Breast epithelium (tissue), 4 donors: Measurements from ENCODE around the gene KCTD2. TPM values are rescaled to one million over a fixed set of nuclear protein-coding genes. Genes with fewer than 3 reads are reported as not detected.

Source experiments
- DNase-seq, 2 donors: peaks; one replicate each; pipeline ENCODE4 v3.0.0-alpha.2; 2019; ENCODE audit warnings: low spot score in 2 of 2
- H3K27ac ChIP-seq, 2 donors: fragments of 200-600 bp; sonication (generic) in 1 of 2; one replicate each; pipeline ENCODE4 v1.5.1; 2016 to 2019; ENCODE audit warnings: mild to moderate bottlenecking in 1 of 2
- H3K27me3 ChIP-seq, 2 donors: fragments of 200-600 bp; sonication (generic) in 1 of 2; one replicate each; pipeline versions ENCODE4 v1.5.1 to v1.6.0; 2017 to 2019; ENCODE audit warnings: control low read depth in 1 of 2, mild to moderate bottlenecking in 1 of 2
- H3K36me3 ChIP-seq: fragments of 200-600 bp; one replicate; pipeline ENCODE4 v1.5.1; 2019
- H3K4me1 ChIP-seq, 2 donors: fragments of 200-600 bp; sonication (generic); one replicate each; pipeline ENCODE4 v1.5.1; 2016 to 2019; ENCODE audit warnings: control low read depth in 1 of 2
- H3K4me3 ChIP-seq, 3 donors: fragments of 200-600 bp; sonication (generic); 1 replicate in 2 of 3; 2 replicates in 1 of 3; pipeline ENCODE4 v1.5.1; 2016 to 2019; ENCODE audit warnings: mild to moderate bottlenecking in 3 of 3, moderate library complexity in 2 of 3
- H3K9me3 ChIP-seq, 2 donors: fragments of 200-600 bp; sonication (generic) in 1 of 2; one replicate each; pipeline ENCODE4 v1.5.1; 2016 to 2019; ENCODE audit warnings: control low read depth in 1 of 2
- POLR2A ChIP-seq: fragments of 450-650 bp; IDR thresholded peaks from one replicate; pipeline ENCODE4 v1.6.1; 2016; ENCODE audit warnings: antibody characterized with exemption, mild to moderate bottlenecking, moderate library complexity
- POLR2AphosphoS5 ChIP-seq, 3 donors: sonication (generic); formaldehyde crosslinking; IDR thresholded peaks; one replicate each; pipeline ENCODE4 v1.6.1; 2017; ENCODE audit warnings: antibody characterized with exemption in 3 of 3
- intact Hi-C: fragments of 100-400 bp; cut with DNase I; formaldehyde crosslinking; loops from one replicate; pipeline ENCODE4 v1.15.1; 2023; ENCODE audit warnings: low total_unique reads
- total RNA-seq, 3 donors: library from RNA; depleted of rRNA; stranded (reverse); fragments of >200 nt; gene quantifications; one replicate each; pipeline ENCODE4 v1.1.0, GENCODE V29; 2016
- TF ChIP-seq, protein P1 (sequence below), 3 donors: fragments of 450-650 bp; IDR thresholded peaks; one replicate each; pipeline ENCODE4 v1.5.1; 2016 to 2017; ENCODE audit warnings: antibody characterized with exemption in 3 of 3, mild to moderate bottlenecking in 3 of 3, moderate library complexity in 3 of 3

KCTD2 gene
- total RNA-seq, 3 donors from 2014 or later: 23.5 to 28.4 (median 24.6) TPM

DNA sequence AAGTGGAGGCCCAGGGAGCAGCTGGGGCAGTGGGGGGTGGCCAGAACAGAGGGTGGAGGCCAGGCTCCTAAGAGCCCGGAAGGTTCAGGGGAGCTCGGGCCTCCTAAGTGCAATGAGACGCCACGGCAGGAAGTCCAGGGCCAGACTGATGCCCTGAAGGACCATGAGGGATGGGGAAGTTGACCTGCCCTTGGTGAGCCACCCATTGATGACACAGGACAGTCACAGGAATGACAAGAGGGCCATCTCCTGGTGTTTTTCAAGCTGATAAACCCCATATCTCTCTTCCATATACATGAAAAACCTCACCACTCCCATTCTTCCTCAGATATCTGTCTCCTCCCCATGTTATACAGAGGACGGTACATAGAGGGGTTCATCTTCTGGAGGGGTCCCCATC is 40.4 kb upstream of the KCTD2 start:
- no peak overlapping the region for H3K27ac ChIP-seq
- intact Hi-C loops: no loop called here
- H3K9me3 ChIP-seq: no peaks in the 10 kb centered on the region
- peaks cover 6 to 8% of the 10 kb centered on the region in 2 donors for H3K4me1 ChIP-seq
- no peak for DNase-seq
- no peak overlapping the region for H3K4me3 ChIP-seq
- no peaks in the 10 kb centered on the region for H3K36me3 ChIP-seq
- TF ChIP-seq, protein P1, sequence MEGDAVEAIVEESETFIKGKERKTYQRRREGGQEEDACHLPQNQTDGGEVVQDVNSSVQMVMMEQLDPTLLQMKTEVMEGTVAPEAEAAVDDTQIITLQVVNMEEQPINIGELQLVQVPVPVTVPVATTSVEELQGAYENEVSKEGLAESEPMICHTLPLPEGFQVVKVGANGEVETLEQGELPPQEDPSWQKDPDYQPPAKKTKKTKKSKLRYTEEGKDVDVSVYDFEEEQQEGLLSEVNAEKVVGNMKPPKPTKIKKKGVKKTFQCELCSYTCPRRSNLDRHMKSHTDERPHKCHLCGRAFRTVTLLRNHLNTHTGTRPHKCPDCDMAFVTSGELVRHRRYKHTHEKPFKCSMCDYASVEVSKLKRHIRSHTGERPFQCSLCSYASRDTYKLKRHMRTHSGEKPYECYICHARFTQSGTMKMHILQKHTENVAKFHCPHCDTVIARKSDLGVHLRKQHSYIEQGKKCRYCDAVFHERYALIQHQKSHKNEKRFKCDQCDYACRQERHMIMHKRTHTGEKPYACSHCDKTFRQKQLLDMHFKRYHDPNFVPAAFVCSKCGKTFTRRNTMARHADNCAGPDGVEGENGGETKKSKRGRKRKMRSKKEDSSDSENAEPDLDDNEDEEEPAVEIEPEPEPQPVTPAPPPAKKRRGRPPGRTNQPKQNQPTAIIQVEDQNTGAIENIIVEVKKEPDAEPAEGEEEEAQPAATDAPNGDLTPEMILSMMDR (IDR thresholded peaks at IDR 0.05): no peak
- TF ChIP-seq POLR2AphosphoS5 (IDR thresholded peaks at IDR 0.05): no peak
- no peak for TF ChIP-seq POLR2A
- no peaks in the 10 kb centered on the region for H3K27me3 ChIP-seq

GRCh38 chr17:75008373-75008772 is 38.7 kb upstream of the KCTD2 start:
- peaks cover 8 to 10% of the 10 kb centered on the region in 2 donors for H3K4me1 ChIP-seq
- TF ChIP-seq POLR2AphosphoS5 (IDR thresholded peaks at IDR 0.05) (no peak), POLR2A (no peak)
- TF ChIP-seq, protein P1 (IDR thresholded peaks at IDR 0.05): no peak
- H3K27me3 ChIP-seq: no peaks in the 10 kb centered on the region
- H3K4me3 ChIP-seq: no peak overlapping the region
- no peaks in the 10 kb centered on the region for H3K9me3 ChIP-seq
- H3K27ac ChIP-seq: no peak overlapping the region
- DNase-seq: no peak
- intact Hi-C loops: no loop called here
- no peaks in the 10 kb centered on the region for H3K36me3 ChIP-seq

GRCh38 chr17:75009139-75009724 is 37.8 kb upstream of the KCTD2 start:
- TF ChIP-seq, protein P1 (IDR thresholded peaks at IDR 0.05): no peak
- TF ChIP-seq POLR2AphosphoS5 (IDR thresholded peaks at IDR 0.05) (no peak), POLR2A (no peak)
- intact Hi-C loops: no loop called here
- no peak for DNase-seq
- no peaks in the 10 kb centered on the region for H3K27me3 ChIP-seq
- H3K4me1 ChIP-seq: peaks cover 8 to 16% of the 10 kb centered on the region in 2 donors
- no peak overlapping the region for H3K4me3 ChIP-seq
- H3K36me3 ChIP-seq: no peaks in the 10 kb centered on the region
- peak overlapping the region; percentile 84 to 85 for H3K27ac ChIP-seq
- no peaks in the 10 kb centered on the region for H3K9me3 ChIP-seq

DNA sequence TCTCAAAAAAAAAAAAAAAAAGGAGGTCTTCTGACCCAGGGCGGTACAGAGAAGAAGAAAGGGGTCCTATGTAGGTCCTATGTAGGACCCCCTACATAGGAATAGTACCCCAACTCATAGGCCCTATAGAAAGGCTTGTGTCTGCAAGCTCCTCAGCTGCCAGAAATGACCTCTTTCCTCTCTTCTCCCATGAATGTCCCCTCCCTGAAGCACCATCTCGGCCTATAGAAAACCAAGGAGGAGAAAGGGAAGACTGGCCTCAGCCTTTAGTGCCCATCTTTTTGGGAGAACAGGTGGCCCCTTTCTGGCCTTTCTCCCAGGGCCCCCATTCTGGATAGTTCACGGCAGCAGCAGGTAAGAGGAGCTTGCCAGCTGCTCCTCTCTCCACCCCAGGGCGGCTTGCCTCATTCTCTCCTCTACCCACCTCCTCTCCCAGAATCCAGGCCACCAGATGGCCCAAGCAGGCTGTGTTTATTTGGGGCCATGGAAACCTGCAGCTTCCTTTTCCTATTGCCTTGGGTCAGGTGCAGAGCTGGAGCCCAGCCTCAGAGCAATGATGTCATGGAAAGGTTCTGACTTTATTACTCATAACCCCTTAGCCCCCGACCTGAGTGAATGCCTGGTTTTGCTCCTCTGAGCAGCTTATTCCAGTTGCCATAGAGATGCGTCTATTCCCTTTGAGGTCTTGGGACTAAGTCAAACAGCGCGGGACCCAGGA is 36.2 kb upstream of the KCTD2 start:
- Histone ChIP-seq H3K4me1 (peaks cover 8 to 16% of the 10 kb centered on the region in 2 donors), H3K36me3 (no peaks in the 10 kb centered on the region), H3K9me3 (no peaks in the 10 kb centered on the region), H3K27ac (peak overlapping the region; percentile 95 to 96), H3K27me3 (no peaks in the 10 kb centered on the region), H3K4me3 (peak overlapping the region in 2 of 3 donors; percentile 84 to 89)
- intact Hi-C loops: no loop called here
- TF ChIP-seq, protein P1 (IDR thresholded peaks at IDR 0.05): peak in 1 of 3 donors; percentile 22
- TF ChIP-seq POLR2A (no peak), POLR2AphosphoS5 (IDR thresholded peaks at IDR 0.05) (peak; percentile 18 to 81 (median 57))
- DNase-seq: peak; percentile 80 to 88
